BJ (cell line): ENCODE measurements around the gene FHAD1. TPM values are rescaled to one million over a fixed set of nuclear protein-coding genes. Genes with fewer than 3 reads are reported as not detected.
A peak's percentile ranks its signal among the peaks of the same experiment; 100 is the strongest.

Source experiments
- CTCF ChIA-PET: fragments of 350-600 bp; formaldehyde crosslinking; extraction: SDS; loops from one replicate; lab custom pipeline; 2021; ENCODE audit warnings: antibody characterized with exemption, inconsistent platforms; lab: Yijun Ruan, JAX
- POLR2A ChIA-PET: fragments of 300-600 bp; sonication (Branson Sonifier 250); formaldehyde crosslinking; extraction: SDS; loops from one replicate; lab custom pipeline; 2021; ENCODE audit warnings: antibody characterized with exemption; lab: Charles Lee
- DNase-seq: peaks from one replicate; pipeline ENCODE4 v3.0.0-alpha.2; 2011; ENCODE audit warnings: low read depth
- H3K27me3 ChIP-seq: 2 replicates; pipeline ENCODE4 v1.6.0; 2011; ENCODE audit warnings: low read length; ENCODE audit not compliant: control insufficient read depth, insufficient read depth
- H3K36me3 ChIP-seq: 2 replicates; pipeline ENCODE4 v1.5.1; 2011; ENCODE audit warnings: low read length; ENCODE audit not compliant: control insufficient read depth, insufficient read depth
- H3K4me3 ChIP-seq: 2 replicates; pipeline ENCODE4 v1.5.1; 2011; ENCODE audit warnings: low read depth, mild to moderate bottlenecking, control low read depth, low read length
- polyA plus RNA-seq: library from polyadenylated mRNA; depleted of rRNA; stranded (reverse); fragments of >200 nt; gene quantifications from 2 replicates; pipeline ENCODE4 v1.2.3, GENCODE V29; 2011
- TF ChIP-seq, protein P1 (sequence below): IDR thresholded peaks from 2 replicates; pipeline ENCODE4 v1.5.1; 2011; ENCODE audit warnings: low read depth, mild to moderate bottlenecking, control low read depth, inconsistent platforms, low read length, moderate library complexity; ENCODE audit not compliant: insufficient read depth

FHAD1 gene
- polyA plus RNA-seq, 1 experiment: not detected

DNA sequence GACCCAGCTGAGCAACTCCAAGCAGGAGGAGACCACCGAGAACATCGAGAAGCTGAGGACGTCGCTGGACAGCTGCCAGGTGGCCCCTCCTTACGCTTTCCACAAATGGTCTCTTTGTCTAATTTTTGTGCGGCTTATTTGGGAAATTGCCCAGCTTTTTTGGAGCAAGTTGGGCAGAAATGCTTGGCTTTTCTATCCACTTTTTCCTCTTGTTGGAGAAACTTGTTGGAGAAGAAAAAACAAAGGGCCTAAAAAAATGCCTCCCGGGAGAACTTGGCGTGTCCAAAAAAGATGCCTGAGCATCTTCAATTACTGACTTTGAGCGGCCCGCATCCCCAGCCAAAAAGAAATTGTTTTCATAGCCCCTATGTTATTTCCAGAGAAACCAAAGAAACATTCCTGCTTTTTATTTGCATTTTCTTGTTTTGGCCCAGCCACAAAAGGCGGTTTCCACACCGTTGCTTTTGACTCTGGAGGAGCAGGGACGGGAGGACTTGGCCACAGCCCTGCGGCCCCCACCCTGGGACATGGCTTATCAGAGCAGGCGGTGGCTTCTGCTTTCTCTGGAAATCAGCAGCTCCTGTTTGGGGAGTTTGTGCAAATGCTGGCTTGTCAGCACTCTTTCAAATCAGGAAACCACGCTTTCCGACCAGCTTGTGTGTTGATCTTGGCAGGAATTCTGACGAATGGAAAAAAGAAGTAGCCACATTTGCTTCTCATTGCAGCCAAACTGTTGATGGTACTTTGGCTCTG, 81.5 kb downstream of the FHAD1 start:
- POLR2A ChIA-PET: no interaction called here
- Histone ChIP-seq H3K4me3 (no peak overlapping the region), H3K27me3 (peaks cover 1% of the 10 kb centered on the region; the same call in 1 of the 2 replicates), H3K36me3 (no peaks in the 10 kb centered on the region)
- TF ChIP-seq, protein P1, sequence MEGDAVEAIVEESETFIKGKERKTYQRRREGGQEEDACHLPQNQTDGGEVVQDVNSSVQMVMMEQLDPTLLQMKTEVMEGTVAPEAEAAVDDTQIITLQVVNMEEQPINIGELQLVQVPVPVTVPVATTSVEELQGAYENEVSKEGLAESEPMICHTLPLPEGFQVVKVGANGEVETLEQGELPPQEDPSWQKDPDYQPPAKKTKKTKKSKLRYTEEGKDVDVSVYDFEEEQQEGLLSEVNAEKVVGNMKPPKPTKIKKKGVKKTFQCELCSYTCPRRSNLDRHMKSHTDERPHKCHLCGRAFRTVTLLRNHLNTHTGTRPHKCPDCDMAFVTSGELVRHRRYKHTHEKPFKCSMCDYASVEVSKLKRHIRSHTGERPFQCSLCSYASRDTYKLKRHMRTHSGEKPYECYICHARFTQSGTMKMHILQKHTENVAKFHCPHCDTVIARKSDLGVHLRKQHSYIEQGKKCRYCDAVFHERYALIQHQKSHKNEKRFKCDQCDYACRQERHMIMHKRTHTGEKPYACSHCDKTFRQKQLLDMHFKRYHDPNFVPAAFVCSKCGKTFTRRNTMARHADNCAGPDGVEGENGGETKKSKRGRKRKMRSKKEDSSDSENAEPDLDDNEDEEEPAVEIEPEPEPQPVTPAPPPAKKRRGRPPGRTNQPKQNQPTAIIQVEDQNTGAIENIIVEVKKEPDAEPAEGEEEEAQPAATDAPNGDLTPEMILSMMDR: no peak
- CTCF ChIA-PET: interaction anchor here (0.6 to 1.3 kb wide), 5 partner anchors 12 to 109 kb away, joined by 3 to 4 read pairs (median 3); no protein-coding TSS in a partner anchor
- no peak for DNase-seq

DNA sequence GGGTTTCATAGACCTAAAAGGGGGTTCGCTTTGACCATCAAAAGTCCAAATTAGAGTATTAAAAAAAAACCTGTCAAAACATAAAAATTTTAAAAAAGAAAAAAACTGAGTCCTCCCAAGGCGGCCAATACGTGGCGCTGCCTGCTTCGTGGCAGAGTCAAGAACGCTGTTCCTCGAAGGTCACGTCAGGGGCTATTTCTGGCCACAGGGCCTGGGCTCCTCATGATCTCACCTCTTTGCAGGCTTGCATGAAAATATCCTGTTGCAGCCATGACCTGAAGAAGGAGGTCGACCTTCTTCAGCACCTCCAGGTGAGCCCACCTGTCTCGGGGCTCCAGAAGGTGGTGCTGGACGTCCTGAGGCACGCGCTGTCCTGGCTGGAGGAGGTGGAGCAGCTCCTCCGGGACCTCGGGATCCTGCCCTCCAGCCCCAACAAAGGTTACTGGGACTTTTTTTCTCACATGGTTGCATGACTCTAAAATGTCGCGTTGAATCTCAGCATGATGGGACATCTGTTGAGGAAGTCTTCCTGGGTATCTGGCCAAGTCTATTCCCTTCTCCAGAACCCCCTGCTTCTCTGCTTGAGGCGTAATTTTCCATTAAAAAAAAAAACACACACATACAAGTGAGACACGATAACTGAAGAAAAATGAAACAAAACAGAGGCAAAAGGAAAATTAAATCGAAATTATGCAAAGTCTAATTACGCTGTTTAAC, 82.2 kb downstream of the FHAD1 start:
- Histone ChIP-seq H3K36me3 (no peaks in the 10 kb centered on the region), H3K4me3 (no peak overlapping the region), H3K27me3 (peaks cover 1% of the 10 kb centered on the region; the same call in 1 of the 2 replicates)
- TF ChIP-seq, protein P1: peak; percentile 34; the same call in 1 of the 2 replicates
- DNase-seq: no peak
- POLR2A ChIA-PET: no interaction called here
- CTCF ChIA-PET: interaction anchor here (0.6 to 1.3 kb wide), 4 partner anchors 13 to 109 kb away, joined by 3 to 4 read pairs (median 4); no protein-coding TSS in a partner anchor

DNA sequence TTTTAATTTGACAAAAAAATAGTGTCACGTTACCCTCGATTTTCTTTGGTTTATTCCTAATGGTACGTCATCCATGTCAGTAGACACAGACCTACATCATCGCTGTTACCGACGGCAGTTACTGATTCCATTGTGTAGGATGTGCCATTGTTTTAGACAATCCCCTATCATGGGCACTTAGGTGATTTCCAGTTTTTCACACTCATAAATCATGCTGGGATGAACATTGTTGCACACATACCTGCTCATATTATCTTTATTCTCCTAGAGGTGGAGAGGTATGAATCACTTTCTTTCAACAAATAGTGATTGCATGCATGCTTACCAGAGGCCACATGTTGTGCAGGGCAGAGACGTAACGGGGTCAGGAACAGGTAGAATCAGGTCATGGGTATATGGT, 83.0 kb downstream of the FHAD1 start:
- no peak for DNase-seq
- ChIA-PET POLR2A (no interaction called here), CTCF (interaction anchor here (3.1 kb wide), 1 partner anchor 101 kb away, joined by 17 read pairs; no protein-coding TSS in a partner anchor)
- no peak overlapping the region for H3K4me3 ChIP-seq
- H3K36me3 ChIP-seq: no peaks in the 10 kb centered on the region
- TF ChIP-seq, protein P1: no peak
- peaks cover 1% of the 10 kb centered on the region; the same call in 1 of the 2 replicates for H3K27me3 ChIP-seq

DNA sequence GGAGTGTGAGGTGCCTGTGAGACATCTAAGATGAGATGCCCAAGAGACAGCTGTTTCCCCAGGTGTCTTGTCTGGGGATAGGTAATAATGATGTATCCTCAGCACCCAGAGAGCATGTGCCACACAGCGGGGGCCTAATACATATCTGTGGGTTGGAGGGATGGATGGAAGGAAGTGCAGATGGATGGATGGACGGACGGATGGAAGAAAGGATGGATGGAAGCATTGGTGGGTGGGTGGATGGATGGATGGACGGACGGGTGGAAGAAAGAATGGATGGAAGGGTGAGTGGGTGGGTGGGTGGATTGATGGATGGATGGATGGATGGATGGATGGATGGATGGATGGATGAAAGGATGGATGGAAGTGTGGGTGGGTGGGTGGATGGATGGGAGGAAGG, 84.2 kb downstream of the FHAD1 start:
- ChIA-PET POLR2A (no interaction called here), CTCF (interaction anchor here (3.1 kb wide), 1 partner anchor 100 kb away, joined by 17 read pairs; no protein-coding TSS in a partner anchor)
- H3K27me3 ChIP-seq: no peaks in the 10 kb centered on the region
- H3K4me3 ChIP-seq: no peak overlapping the region
- no peaks in the 10 kb centered on the region for H3K36me3 ChIP-seq
- no peak for DNase-seq
- TF ChIP-seq, protein P1: no peak

DNA sequence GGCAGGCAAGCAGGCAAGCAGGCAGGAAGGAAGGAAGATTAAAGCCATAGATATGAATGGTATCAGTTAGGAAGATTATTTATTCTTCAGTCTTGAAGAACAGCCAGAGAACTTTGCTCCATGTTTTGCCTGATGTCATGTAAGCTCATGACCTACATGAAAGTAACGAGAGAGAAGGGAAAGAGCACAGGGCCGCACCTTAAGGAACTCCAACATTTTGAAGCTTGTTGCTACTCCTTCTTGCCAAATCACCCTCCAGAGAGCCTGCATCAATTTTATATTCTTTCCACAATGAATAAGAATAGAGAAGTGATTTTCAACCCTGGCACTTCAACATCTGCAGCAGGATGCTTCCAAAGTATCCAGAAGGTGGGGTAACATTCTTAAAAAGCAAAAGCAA, 84.7 kb downstream of the FHAD1 start:
- ChIA-PET CTCF (interaction anchor here (0.7 to 3.1 kb wide), 3 partner anchors 8 to 100 kb away, joined by 3 to 17 read pairs (median 5); no protein-coding TSS in a partner anchor), POLR2A (no interaction called here)
- TF ChIP-seq, protein P1: no peak
- no peak for DNase-seq
- H3K36me3 ChIP-seq: no peaks in the 10 kb centered on the region
- no peak overlapping the region for H3K4me3 ChIP-seq
- no peaks in the 10 kb centered on the region for H3K27me3 ChIP-seq
